GM12878 (cell line): ENCODE measurements around the gene DIS3L2. TPM values are rescaled to one million over a fixed set of nuclear protein-coding genes. Genes with fewer than 3 reads are reported as not detected.

Experiments used
- ATAC-seq: fragments of 200-7000 bp; cut with Tn5 transposase; 3 replicates; pipeline ENCODE4 v1.9.1; 2020; ENCODE audit warnings: mild to moderate bottlenecking, moderate library complexity
- BruUV-seq: library from RNA; stranded (reverse); fragments of 400-500 nt; replicated peaks from 2 replicates; lab custom pipeline; 2021; lab: Mats Ljungman, UMichigan
- CTCF ChIA-PET: fragments of 300-600 bp; sonication (Branson Sonifier 250); formaldehyde crosslinking; extraction: SDS; loops from one replicate; lab custom pipeline; 2021; ENCODE audit warnings: inconsistent platforms; lab: Yijun Ruan, JAX
- POLR2A ChIA-PET: fragments of 350-600 bp; formaldehyde crosslinking; extraction: SDS; loops from one replicate; lab custom pipeline; 2021; ENCODE audit warnings: inconsistent platforms; lab: Charles Lee
- RAD21 ChIA-PET: fragments of 300-600 bp; sonication (Branson Sonifier 250); formaldehyde crosslinking; loops from one replicate; lab custom pipeline; 2023; ENCODE audit warnings: antibody characterized with exemption; ENCODE audit not compliant: unreplicated experiment; lab: Charles Lee
- SMC1A ChIA-PET: fragments of 300-600 bp; sonication (Branson Sonifier 250); formaldehyde crosslinking; loops from one replicate; lab custom pipeline; 2023; ENCODE audit not compliant: unreplicated experiment, uncharacterized antibody; lab: Charles Lee
- DNase-seq: peaks from one replicate; pipeline ENCODE4 v3.0.0-alpha.2; 2011; ENCODE audit warnings: low read depth, low spot score
- FAIRE-seq: peaks from 3 replicates; lab custom pipeline; 2011; peaks lifted over from hg19 to GRCh38; lab: Jason Lieb, UNC
- H2AFZ ChIP-seq: 2 replicates; pipeline ENCODE4 v1.6.0; 2011; ENCODE audit warnings: low read depth, low read length, control low read depth; ENCODE audit not compliant: control insufficient read depth
- H3K27ac ChIP-seq: 2 replicates; pipeline ENCODE4 v1.5.1; 2011; ENCODE audit warnings: control low read depth; ENCODE audit not compliant: control insufficient read depth, insufficient read depth
- H3K27me3 ChIP-seq, 2 experiments: replicated peaks in 1 of 2; 2 replicates each; pipeline versions ENCODE4 v1.6.0 to v1.6.1; 2011; ENCODE audit warnings: low read length in 1 of 2; ENCODE audit not compliant: control insufficient read depth in 2 of 2, insufficient read depth in 2 of 2
- H3K36me3 ChIP-seq, 2 experiments: 2 replicates each; pipeline ENCODE4 v1.5.1; 2011; ENCODE audit warnings: low read length in 1 of 2; ENCODE audit not compliant: control insufficient read depth in 2 of 2, insufficient read depth in 2 of 2
- H3K4me1 ChIP-seq: 2 replicates; pipeline ENCODE4 v1.6.1; 2011; ENCODE audit warnings: mild to moderate bottlenecking, low read length, moderate library complexity, mixed read lengths; ENCODE audit not compliant: control insufficient read depth, insufficient read depth
- H3K4me2 ChIP-seq: 2 replicates; pipeline ENCODE4 v1.6.0; 2011; ENCODE audit warnings: control low read depth; ENCODE audit not compliant: control insufficient read depth, insufficient read depth
- H3K4me3 ChIP-seq: fragments of 200-600 bp; sonication (generic); 2 replicates; pipeline ENCODE4 v1.5.1; 2016
- H3K79me2 ChIP-seq: 2 replicates; pipeline ENCODE4 v1.6.0; 2011; ENCODE audit warnings: low read length; ENCODE audit not compliant: control insufficient read depth, insufficient read depth
- H3K9ac ChIP-seq: 2 replicates; pipeline ENCODE4 v1.8.0; 2011; ENCODE audit warnings: low read length, control low read depth, mixed read lengths; ENCODE audit not compliant: control insufficient read depth, insufficient read depth
- H3K9me3 ChIP-seq: replicated peaks from 3 replicates; pipeline ENCODE4 v1.5.1; 2011; ENCODE audit warnings: mild to moderate bottlenecking, low read length; ENCODE audit not compliant: control insufficient read depth, insufficient read depth
- H4K20me1 ChIP-seq: 2 replicates; pipeline ENCODE4 v1.6.0; 2011; ENCODE audit not compliant: control insufficient read depth, insufficient read depth
- E2F4 ChIP-seq: IDR thresholded peaks from 2 replicates; pipeline ENCODE4 v1.6.1; 2012; ENCODE audit warnings: low read depth, low read length, improper control_type of control experiment
- IKZF1 ChIP-seq: fragments of 450-650 bp; conservative IDR thresholded peaks from 2 replicates; pipeline ENCODE4 v1.6.1; 2017; ENCODE audit warnings: antibody characterized with exemption, mild to moderate bottlenecking
- MEF2B ChIP-seq: fragments of 450-650 bp; IDR thresholded peaks from 2 replicates; pipeline ENCODE4 v1.6.1; 2018; ENCODE audit warnings: mild to moderate bottlenecking, moderate library complexity; ENCODE audit not compliant: partially characterized antibody, poor library complexity, severe bottlenecking
- MTA2 ChIP-seq: fragments of 450-650 bp; IDR thresholded peaks from 2 replicates; pipeline ENCODE4 v1.6.1; 2016; ENCODE audit warnings: low read depth, mild to moderate bottlenecking, moderate library complexity
- NFIC ChIP-seq: IDR thresholded peaks from 2 replicates; pipeline ENCODE4 v1.6.1; 2012; ENCODE audit warnings: low read depth, mild to moderate bottlenecking, inconsistent platforms, low read length, moderate library complexity
- PBX3 ChIP-seq: IDR thresholded peaks from 2 replicates; pipeline ENCODE4 v1.6.1; 2011; ENCODE audit warnings: mild to moderate bottlenecking, low read depth, low read length, moderate library complexity; ENCODE audit not compliant: insufficient replicate concordance
- RAD21 ChIP-seq: IDR thresholded peaks from 2 replicates; pipeline ENCODE4 v1.6.1; 2011; ENCODE audit warnings: mild to moderate bottlenecking, low read depth, low read length, moderate library complexity; ENCODE audit not compliant: insufficient read depth
- SMAD1 ChIP-seq: fragments of 450-650 bp; IDR thresholded peaks from 2 replicates; pipeline ENCODE4 v1.6.1; 2018; ENCODE audit warnings: mild to moderate bottlenecking, low read depth; ENCODE audit not compliant: partially characterized antibody
- SREBF2 ChIP-seq: IDR thresholded peaks from 2 replicates; pipeline ENCODE4 v1.6.1; 2012; ENCODE audit warnings: mild to moderate bottlenecking, low read length
- TARDBP ChIP-seq: IDR thresholded peaks from 2 replicates; pipeline ENCODE4 v1.6.1; 2016; ENCODE audit warnings: borderline replicate concordance
- TCF7 ChIP-seq: IDR thresholded peaks from 2 replicates; pipeline ENCODE4 v1.6.1; 2014; ENCODE audit warnings: antibody characterized with exemption, borderline replicate concordance
- ZBTB4 ChIP-seq: fragments of 450-650 bp; formaldehyde crosslinking; IDR thresholded peaks from 2 replicates; pipeline ENCODE4 v1.4.0; 2022; ENCODE audit warnings: mild to moderate bottlenecking, moderate library complexity
- ZBTB40 ChIP-seq: fragments of 450-650 bp; IDR thresholded peaks from 2 replicates; pipeline ENCODE4 v1.6.1; 2016; ENCODE audit warnings: mild to moderate bottlenecking, moderate library complexity, borderline replicate concordance
- WGBS: methylation state at CpG from one replicate; pipeline ENCODE4 v1.1.6; 2016; ENCODE audit warnings: low lambda C conversion rate; ENCODE audit not compliant: insufficient replicate concordance, insufficient coverage; ENCODE audit errors: missing lambda C conversion rate; 5-methylcytosine and 5-hydroxymethylcytosine counted together
- in situ Hi-C: fragments of 300-500 bp; cut with MboI; formaldehyde crosslinking; loops from 9 replicates; pipeline ENCODE4 v1.14.3; 2018; ENCODE audit warnings: mixed read lengths
- intact Hi-C: fragments of 100-400 bp; cut with micrococcal nuclease; formaldehyde crosslinking; loops from one replicate; pipeline ENCODE4 v1.14.2; 2022; ENCODE audit not compliant: unreplicated experiment
- polyA plus RNA-seq, 11 experiments: library from polyadenylated mRNA; depleted of rRNA in 4 of 11; unstranded in 6 of 11; stranded (reverse) in 5 of 11; fragments of >200 nt; fragmentation: Nextera tagmentation in 4 of 11; fragmentation: Illumina TruSeq in 1 of 11; extraction: Ambion mirVana in 4 of 11; extraction: Trizol in 1 of 11; gene quantifications; 1 replicate in 1 of 11; 2 replicates in 10 of 11; pipeline versions ENCODE4 v1.2.1 to v1.2.3, GENCODE V29; 2011 to 2016; ENCODE audit warnings: inconsistent platforms in 2 of 11, missing spikeins in 2 of 11, low read depth in 1 of 11
- total RNA-seq, 4 experiments: library from RNA; depleted of rRNA in 3 of 4; stranded (reverse); fragments of >200 nt in 3 of 4; fragmentation: Illumina TruSeq in 1 of 4; extraction: Trizol in 1 of 4; gene quantifications; 2 replicates each; pipeline versions ENCODE4 v1.2.1 to v1.2.3, GENCODE V29; 2013 to 2021

The DIS3L2 gene
- total and polyA plus RNA-seq, 10 of the 15 experiments (the other 5 are each of a cell fraction or from before 2014, with no cell fraction given): 3.5 to 27.1 (median 16.0) TPM

GRCh38 chr2:232237464-232237863 lies 276.0 kb downstream of the DIS3L2 start:
- DNase-seq (no peak), ATAC-seq (no peak), FAIRE-seq (no peak)
- ChIA-PET SMC1A (no interaction called here), RAD21 (no interaction called here), CTCF (interaction anchor here (1.0 to 1.4 kb wide), 2 partner anchors 14 kb away, joined by 3 read pairs; no protein-coding TSS in a partner anchor), POLR2A (no interaction called here)
- Histone ChIP-seq H3K9ac (no peak overlapping the region), H3K79me2 (no peaks in the 10 kb centered on the region), H3K4me1 (peaks cover 11% of the 10 kb centered on the region; the same call in 1 of the 2 replicates), H3K27me3 (no peaks in the 10 kb centered on the region), H4K20me1 (no peaks in the 10 kb centered on the region), H3K27ac (no peak overlapping the region), H3K4me3 (no peak overlapping the region), H3K9me3 (no peaks in the 10 kb centered on the region), H3K4me2 (no peak overlapping the region), H2AFZ (no peak overlapping the region), H3K36me3 (no peaks in the 10 kb centered on the region)
- 82% methylated on average over 5 of the region's 5 CpGs for WGBS
- BruUV-seq: no TSS peak
- intact Hi-C loops (no loop called here), in situ Hi-C loops (no loop called here)
- no peak for TF ChIP-seq MEF2B
- TF ChIP-seq PBX3: no peak
- TF ChIP-seq ZBTB40: no peak
- TF ChIP-seq TCF7: no peak
- no peak for TF ChIP-seq RAD21
- TF ChIP-seq SMAD1: no peak
- no peak for TF ChIP-seq MTA2
- no peak for TF ChIP-seq E2F4
- no peak for TF ChIP-seq SREBF2
- no peak for TF ChIP-seq NFIC
- no peak for TF ChIP-seq TARDBP
- no peak for TF ChIP-seq ZBTB4 (CRISPR knock-in tag)
- no peak for TF ChIP-seq IKZF1
